ENCODE measurements around the gene PAOX.

DNA sequence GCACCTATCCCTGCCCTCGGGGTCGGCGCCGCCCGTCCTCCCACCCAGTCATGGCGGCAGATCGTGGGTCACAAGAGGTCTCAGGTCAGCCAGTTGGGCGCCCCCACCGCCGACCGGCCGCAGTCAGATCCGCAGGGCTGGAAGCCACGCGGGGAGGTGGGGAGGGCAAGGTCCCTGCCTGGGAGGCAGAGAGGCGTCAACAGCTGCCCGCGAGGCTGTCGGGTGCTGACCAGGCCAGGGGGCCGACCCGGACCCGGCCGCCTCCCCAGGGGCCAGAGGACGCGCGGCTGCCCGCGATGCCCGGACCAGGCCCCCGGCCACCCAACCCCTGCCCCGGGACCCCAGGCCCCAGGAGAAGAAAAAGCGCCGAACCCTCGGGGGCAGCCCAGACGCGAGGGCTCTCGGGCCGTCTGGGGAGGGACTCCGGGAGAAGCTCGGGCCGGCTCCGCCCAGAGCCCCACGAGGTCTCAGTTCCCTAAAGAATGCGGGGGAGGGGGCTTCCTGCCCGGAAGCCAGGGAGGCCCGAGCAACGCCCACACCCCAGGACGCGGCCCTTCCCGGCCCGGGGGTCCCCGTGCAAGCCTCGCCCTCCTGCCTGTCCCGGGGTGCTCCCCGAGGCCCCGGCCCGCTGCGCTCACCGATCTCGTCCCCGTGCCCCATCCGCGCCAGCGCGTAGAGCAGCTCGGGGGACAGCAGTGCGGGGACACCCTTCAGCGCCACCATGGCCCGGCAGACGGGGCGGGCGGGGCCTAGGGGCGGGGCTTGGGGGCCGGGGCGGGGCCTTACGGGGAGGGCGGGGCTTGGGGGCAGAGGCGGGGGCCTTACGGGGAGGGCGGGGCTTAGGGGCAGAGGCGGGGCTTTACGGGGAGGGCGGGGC is 21.5 kb upstream of the PAOX start, which contains the start of gene FUOM:
- no peak for TF ChIP-seq POLR2A (IDR thresholded peaks at IDR 0.05)
- TF ChIP-seq, protein P1, sequence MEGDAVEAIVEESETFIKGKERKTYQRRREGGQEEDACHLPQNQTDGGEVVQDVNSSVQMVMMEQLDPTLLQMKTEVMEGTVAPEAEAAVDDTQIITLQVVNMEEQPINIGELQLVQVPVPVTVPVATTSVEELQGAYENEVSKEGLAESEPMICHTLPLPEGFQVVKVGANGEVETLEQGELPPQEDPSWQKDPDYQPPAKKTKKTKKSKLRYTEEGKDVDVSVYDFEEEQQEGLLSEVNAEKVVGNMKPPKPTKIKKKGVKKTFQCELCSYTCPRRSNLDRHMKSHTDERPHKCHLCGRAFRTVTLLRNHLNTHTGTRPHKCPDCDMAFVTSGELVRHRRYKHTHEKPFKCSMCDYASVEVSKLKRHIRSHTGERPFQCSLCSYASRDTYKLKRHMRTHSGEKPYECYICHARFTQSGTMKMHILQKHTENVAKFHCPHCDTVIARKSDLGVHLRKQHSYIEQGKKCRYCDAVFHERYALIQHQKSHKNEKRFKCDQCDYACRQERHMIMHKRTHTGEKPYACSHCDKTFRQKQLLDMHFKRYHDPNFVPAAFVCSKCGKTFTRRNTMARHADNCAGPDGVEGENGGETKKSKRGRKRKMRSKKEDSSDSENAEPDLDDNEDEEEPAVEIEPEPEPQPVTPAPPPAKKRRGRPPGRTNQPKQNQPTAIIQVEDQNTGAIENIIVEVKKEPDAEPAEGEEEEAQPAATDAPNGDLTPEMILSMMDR (IDR thresholded peaks at IDR 0.05), result no peak

Data from testis (tissue), 2 donors.